Activated naive CD4-positive, alpha-beta T cell treated with anti-CD3 and anti-CD28 coated beads, Interleukin-2, amount 50 U/mL, for 72 hours (primary cell): ENCODE data around the gene TUBA1A. TPM values are rescaled to one million over a fixed set of nuclear protein-coding genes. Genes with fewer than 3 reads are reported as not detected.
"Not testable (repeated sequence)": the region's sequence is repeated elsewhere in the genome, so short reads cannot be mapped to it uniquely, and the experiment has no call there.

Experiments used
- ATAC-seq, 2 donors: fragments of 150-1000 bp; cut with Tn5 transposase; 2 replicates each; pipeline ENCODE4 v1.10.0; 2021; ENCODE audit warnings: mild to moderate bottlenecking in 2 of 2, moderate library complexity in 2 of 2
- DNase-seq, 2 donors: peaks; one replicate each; pipeline ENCODE4 v3.0.0; 2021 to 2022; ENCODE audit warnings: low spot score in 2 of 2
- H3K27ac Mint-ChIP-seq, 2 donors: one replicate each; pipeline ENCODE4 v1.8.0; 2022; ENCODE audit warnings: mild to moderate bottlenecking in 2 of 2, mixed read lengths in 2 of 2
- H3K36me3 Mint-ChIP-seq, 2 donors: one replicate each; pipeline ENCODE4 v1.8.0; 2022; ENCODE audit warnings: mixed read lengths in 2 of 2
- H3K9me3 Mint-ChIP-seq, 2 donors: one replicate each; pipeline ENCODE4 v1.8.0; 2022; ENCODE audit warnings: mixed read lengths in 2 of 2
- total RNA-seq, 2 donors: library from RNA; stranded (reverse); gene quantifications; one replicate each; pipeline ENCODE4 v1.2.3, GENCODE V29; 2022

Gene TUBA1A
- total RNA-seq, 2 donors from 2014 or later, result 37.7 to 106 TPM

DNA sequence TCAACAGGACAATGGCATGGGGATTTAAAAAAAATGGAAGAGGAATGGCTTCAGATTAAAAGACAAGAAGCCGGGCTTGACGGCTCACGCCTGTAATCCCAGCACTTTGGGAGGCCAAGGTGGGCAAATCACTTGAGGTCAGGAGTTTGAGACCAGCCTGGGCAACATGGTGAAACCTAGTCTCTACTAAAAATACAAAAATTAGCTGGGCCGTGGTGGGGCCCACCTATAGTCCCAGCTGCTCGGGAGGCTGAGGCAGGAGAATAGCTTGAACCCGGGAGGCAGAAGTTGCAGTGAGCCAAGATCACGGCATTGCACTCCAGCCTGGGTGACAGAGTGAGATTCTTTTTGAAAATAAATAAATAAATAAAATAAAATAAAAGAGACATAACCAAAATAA, 21.8 kb upstream of the TUBA1A start:
- ATAC-seq, H3K27ac Mint-ChIP-seq, H3K36me3 Mint-ChIP-seq, H3K9me3 Mint-ChIP-seq, DNase-seq: not testable (repeated sequence)

DNA sequence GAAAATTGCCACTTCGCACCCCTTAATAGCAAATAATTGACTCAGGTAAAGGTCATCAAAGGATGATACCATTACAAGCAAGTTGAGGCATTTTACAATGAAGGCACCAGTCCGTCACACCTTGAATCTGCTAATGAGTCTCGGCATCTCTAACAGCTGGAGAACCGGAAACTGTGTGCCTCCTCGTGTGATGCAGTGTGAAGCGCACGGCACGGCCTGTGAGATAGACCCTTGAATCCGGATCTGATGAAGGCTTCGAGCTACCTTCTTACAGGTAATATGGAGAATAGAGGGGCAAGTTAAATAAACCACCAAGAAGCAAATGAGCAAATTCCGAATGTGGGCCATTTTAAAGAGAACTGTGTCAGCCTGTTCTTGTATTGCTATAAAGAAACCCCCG, 19.8 kb upstream of the TUBA1A start:
- H3K27ac Mint-ChIP-seq, result no peak overlapping the region
- H3K36me3 Mint-ChIP-seq, result no peaks in the 10 kb centered on the region
- ATAC-seq, result no peak
- no peak for DNase-seq
- H3K9me3 Mint-ChIP-seq, result no peaks in the 10 kb centered on the region

DNA sequence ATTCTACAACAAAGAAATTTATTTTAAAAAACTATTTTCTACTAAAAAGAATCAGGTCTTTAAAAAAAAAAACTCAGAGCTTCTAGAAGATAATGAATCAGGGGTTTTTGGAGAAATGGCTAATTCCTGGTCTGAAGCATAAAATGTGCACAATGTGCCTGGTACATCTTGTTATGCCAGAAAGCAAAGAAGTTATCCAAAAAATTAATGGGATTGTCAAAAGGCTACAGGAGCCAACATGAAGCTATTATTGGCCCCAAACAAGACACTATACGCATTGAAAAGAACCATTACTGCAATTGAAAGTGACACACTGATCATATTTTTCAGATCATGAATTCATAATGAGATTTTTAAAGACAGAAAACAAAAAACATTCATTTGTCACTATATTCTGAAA, 19.3 kb upstream of the TUBA1A start:
- no peak for ATAC-seq
- no peaks in the 10 kb centered on the region for H3K9me3 Mint-ChIP-seq

DNA sequence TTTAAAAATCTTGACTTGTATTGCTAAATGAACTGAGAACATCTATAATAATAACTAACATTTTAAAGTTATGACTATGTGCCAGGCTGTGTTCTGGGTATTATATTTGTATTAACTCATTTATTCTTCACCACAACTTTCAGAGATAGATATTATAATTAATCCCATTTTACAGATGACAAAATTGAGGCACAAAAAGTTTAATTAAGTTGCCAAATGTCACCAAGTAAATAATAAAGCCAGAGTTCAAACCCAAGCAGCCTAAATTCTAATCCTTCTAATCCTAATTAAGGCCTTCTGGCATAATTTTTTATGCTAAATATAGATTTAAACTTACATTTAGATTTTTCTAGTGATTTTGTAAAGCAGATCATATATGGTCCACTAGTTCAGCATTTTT, 17.5 kb upstream of the TUBA1A start:
- H3K9me3 Mint-ChIP-seq, result no peaks in the 10 kb centered on the region
- no peak overlapping the region for H3K27ac Mint-ChIP-seq
- ATAC-seq, result no peak
- H3K36me3 Mint-ChIP-seq, result no peaks in the 10 kb centered on the region
- no peak for DNase-seq

More for the DNA sequence above, 19.3 kb upstream of the TUBA1A start:
- H3K36me3 Mint-ChIP-seq, result no peaks in the 10 kb centered on the region
- no peak for DNase-seq
- H3K27ac Mint-ChIP-seq, result no peak overlapping the region

DNA sequence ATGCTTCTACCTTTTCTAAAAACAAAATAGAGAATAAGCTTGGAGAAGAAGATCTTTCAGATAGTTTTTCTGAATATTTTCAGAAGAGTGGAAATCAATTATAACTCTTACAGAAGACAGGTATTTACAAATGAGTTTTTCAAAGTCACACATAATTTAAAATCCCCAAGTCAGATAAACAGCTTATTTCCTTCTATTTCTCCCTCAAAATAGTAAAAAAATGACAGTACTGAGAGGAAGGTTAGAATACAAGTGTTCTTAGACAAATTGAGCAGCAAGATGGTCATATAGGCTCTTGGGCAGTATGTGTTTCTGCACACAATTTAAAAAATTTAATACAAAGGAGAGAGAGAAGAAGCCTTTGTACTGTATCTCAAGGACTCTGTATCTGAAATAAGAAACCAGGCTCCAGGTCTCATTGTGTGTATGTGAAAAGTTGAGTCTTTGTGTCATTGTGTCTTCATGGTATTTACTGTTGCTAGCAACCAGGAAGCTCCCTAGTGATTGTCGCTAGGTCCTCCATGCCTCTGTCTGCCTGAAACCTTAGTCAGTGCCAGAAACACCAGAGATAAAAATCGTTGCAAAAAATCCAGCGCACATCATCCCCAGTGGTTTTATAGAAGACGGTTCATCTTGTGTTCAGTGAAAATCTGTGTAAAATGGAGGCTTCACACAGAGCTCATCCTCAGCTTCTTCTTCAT, 12.9 kb upstream of the TUBA1A start:
- H3K27ac Mint-ChIP-seq, result peak overlapping the region in 1 of 2 donors; percentile 75
- ATAC-seq, result peak; percentile 68 to 73
- DNase-seq, result no peak
- no peaks in the 10 kb centered on the region for H3K9me3 Mint-ChIP-seq
- H3K36me3 Mint-ChIP-seq, result no peaks in the 10 kb centered on the region

DNA sequence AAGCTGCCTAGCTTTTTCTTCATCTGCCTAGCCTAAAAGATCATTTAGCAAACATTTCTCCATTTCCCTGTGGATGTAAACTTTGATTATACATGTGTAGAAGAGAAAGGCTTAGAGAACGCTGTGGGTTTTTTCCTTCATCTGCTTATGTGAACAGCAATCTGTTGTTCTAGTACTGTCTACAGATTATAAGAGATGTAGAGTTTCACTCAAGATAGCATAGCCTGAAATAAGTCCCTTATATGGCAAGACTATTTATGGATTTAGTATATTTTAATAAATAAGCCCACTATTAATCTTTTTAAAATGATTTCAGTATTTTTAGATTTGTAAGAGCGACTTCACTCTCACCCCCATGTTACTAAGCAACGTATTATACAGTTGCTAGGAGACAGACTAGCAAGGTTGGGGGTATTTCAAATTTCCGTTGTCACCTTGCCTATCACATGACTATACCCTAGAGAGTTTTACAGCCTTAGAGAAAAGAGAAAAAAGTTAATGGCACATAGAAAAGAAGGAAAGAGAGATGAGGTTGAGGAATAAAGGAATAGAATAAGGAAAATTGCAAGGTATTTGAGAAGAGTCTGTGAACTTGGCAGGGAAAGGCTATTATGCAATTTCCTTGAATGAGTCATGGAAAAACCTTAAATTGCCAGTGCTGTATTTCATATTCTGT, 12.2 kb upstream of the TUBA1A start:
- Mint-ChIP-seq H3K36me3 (no peaks in the 10 kb centered on the region), H3K27ac (peak overlapping the region in 1 of 2 donors; percentile 75), H3K9me3 (no peaks in the 10 kb centered on the region)
- peak; percentile 63 to 89 for ATAC-seq
- DNase-seq, result no peak

DNA sequence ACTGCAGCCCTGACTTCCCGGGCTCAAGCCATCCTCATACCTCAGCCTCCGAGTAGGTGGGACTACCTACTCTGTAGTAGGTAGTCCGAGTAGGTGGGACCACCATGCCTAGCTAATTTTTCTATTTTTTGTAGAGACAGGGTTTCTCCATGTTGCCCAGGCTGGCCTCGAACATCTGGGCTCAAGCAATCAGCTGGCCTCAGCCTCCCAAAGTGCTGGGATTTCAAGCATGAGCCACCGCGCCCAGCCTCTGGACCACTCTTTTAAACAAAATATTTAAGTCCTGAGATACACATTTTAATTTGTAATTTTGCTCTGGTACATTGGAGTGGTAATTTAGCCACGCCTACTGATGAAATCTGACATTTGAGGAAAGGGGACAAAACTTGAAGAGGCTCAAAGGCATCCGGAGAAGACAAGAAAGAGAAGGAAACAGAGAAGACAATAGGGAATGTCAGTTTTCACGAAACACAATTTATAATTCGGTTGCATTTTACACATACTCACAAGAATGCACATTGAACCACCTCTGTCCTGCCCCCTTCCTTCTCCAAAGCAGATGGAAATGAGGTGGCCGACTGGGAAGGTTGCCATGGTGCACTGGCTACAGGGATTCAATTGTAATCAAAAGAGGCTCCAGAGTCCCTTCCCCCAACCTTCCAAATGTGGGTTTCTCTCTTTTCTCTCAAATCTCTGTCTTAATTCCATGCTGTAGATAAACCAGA, 9.7 kb upstream of the TUBA1A start:
- Mint-ChIP-seq H3K27ac (no peak overlapping the region), H3K36me3 (no peaks in the 10 kb centered on the region), H3K9me3 (no peaks in the 10 kb centered on the region)
- DNase-seq, result no peak
- no peak for ATAC-seq

DNA sequence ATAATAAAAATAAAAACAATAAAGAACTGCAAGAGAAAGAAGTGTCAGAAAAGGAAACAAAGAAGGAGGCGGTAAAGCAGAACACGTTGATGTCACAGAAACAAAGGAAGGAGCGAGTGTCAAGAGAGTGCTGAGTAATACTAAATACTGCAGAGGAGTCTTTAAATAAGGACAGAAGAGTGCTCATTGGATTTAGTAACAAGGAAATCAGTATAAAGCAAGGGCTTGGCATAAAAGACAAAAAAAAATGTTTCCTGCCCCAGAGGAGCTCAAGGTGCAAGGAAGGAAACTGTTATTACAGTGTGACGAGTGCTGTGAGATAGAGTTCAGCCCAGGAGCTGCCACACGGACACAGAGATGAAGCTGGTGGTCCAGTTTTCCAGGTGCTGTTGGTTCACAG, 8.4 kb upstream of the TUBA1A start:
- DNase-seq, result no peak
- Mint-ChIP-seq H3K27ac (no peak overlapping the region), H3K9me3 (no peaks in the 10 kb centered on the region), H3K36me3 (no peaks in the 10 kb centered on the region)
- ATAC-seq, result no peak

DNA sequence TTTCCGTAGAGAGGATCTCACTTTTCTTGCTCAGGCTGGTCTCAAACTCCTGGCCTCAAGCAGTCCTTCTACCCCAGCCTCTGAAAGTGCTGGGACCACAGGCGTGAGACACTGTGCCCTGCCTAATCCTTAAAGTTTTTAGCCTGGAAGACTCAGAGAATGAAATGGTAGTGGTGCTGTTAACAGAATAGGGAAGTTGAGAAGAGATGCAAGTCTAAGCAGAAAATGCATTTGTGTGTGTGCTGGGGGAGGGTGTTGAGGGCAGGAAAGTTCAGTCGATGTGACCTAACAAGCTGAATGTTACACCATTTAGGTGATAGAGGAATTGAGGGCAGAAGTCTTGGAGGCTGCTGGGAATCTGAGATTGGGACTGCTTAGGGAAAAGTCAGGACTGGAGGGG, 6.9 kb upstream of the TUBA1A start:
- DNase-seq (no peak), ATAC-seq (no peak)
- no peaks in the 10 kb centered on the region for H3K36me3 Mint-ChIP-seq
- H3K27ac Mint-ChIP-seq, result no peak overlapping the region
- no peaks in the 10 kb centered on the region for H3K9me3 Mint-ChIP-seq

DNA sequence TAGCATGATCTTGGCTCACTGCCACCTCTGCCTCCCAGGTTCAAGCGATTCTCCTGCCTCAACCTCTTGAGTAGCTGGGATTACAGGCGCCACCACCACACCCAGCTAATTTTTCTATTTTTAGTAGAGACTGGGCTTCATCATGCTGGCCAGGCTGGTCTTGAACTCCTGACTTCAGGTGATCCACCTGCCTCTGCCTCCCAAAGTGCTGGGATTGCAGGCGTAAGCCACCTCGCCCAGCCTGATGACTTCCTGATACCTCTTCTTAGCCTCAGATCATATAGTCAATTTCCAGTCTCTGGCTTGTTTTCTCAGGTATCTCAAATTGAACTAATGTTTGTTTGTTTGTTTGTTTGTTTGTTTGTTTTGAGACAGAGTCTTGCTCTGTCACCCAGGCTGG, 4.9 kb upstream of the TUBA1A start:
- ATAC-seq, H3K9me3 Mint-ChIP-seq: not testable (repeated sequence)

DNA sequence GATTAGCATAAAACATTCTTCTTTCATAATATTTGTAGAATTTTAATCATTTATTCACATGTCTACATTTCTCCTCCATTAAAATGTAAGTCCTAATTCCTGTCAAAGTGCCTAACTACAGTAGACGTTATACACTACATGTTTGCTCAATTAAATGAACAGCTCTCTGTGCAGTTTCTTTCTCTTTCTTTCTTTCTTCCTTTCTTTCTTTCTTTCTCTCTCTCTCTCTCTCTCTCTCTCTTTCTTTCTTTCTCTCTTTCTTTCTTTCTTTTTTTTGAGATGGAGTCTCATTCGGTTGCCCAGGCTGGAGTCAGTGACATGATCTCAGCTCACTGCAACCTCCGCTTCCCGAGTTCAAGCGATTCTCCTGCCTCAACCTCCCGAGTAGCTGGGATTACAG, 2.6 kb upstream of the TUBA1A start:
- H3K9me3 Mint-ChIP-seq, ATAC-seq, DNase-seq, H3K27ac Mint-ChIP-seq, H3K36me3 Mint-ChIP-seq: not testable (repeated sequence)

More for the DNA sequence above, 4.9 kb upstream of the TUBA1A start:
- DNase-seq, H3K36me3 Mint-ChIP-seq, H3K27ac Mint-ChIP-seq: not testable (repeated sequence)

DNA sequence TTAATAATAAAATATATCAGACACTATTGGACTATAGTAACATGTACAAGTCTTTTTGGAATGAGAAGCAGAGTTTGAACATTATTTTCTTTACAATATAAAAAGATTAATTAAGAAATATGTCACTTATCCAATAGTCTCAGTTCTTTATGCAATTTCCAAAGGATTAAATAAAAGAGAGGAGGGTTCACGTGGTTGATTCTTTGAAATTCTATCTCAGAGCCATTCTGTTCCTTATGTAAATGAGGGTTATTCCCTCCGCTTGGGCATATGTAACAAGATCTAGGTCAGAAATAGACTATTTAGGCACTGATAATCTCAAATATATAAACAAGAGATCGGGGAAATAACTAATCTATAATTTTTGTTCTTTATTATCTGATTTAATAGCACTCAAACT, 2.1 kb upstream of the TUBA1A start:
- Mint-ChIP-seq H3K27ac (no peak overlapping the region), H3K9me3 (no peaks in the 10 kb centered on the region), H3K36me3 (peaks cover 0 to 5% of the 10 kb centered on the region in 2 donors)
- ATAC-seq (no peak), DNase-seq (no peak)

DNA sequence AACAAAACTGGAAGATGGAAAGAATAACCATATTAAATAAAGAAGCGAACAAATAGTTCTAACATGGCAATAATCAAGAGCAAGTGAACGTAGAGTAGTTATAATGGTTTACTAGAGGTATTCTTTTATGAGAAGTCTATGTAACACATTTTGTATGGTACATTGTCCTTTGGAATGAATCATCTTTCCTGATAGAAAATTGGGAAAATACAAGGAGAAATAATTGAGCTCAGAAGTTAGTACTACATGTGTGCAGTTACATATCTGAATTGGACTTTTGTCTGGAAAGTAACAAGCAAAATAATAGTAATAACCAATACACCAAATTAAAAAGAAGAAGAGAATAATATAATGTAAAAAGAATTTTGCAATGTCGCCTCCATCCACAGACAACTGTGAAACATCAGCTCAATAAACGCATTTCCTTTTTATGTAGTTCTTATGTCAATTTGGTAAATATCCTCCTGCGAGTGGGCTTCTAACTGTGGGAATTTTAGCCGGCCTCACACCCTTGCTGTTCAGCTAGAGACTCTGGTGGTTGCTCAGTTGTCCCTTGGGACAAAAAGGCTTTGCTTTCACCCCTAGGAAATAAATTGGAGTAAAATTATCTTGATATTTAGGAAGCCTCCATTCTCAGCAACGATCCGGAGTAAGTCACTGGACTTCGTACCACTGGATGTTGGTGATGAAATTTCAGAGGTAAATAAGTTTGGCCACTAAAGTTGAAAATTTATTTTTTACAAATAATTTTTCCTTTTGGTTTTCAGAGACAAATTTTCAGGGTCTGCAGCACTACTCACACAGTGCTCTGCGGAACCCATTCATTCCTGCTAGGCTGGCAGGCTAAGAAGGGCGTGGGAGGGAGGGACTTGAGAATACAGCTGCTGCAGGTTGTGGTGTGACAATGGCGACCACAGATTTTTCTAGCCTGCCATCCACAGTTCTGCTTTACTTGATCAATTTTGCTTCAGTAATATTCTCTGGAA, 1.1 kb upstream of the TUBA1A start:
- no peaks in the 10 kb centered on the region for H3K9me3 Mint-ChIP-seq
- ATAC-seq, result no peak
- H3K36me3 Mint-ChIP-seq, result peaks cover 3 to 15% of the 10 kb centered on the region in 2 donors
- DNase-seq, result no peak
- peak overlapping the region; percentile 32 to 96 for H3K27ac Mint-ChIP-seq

DNA sequence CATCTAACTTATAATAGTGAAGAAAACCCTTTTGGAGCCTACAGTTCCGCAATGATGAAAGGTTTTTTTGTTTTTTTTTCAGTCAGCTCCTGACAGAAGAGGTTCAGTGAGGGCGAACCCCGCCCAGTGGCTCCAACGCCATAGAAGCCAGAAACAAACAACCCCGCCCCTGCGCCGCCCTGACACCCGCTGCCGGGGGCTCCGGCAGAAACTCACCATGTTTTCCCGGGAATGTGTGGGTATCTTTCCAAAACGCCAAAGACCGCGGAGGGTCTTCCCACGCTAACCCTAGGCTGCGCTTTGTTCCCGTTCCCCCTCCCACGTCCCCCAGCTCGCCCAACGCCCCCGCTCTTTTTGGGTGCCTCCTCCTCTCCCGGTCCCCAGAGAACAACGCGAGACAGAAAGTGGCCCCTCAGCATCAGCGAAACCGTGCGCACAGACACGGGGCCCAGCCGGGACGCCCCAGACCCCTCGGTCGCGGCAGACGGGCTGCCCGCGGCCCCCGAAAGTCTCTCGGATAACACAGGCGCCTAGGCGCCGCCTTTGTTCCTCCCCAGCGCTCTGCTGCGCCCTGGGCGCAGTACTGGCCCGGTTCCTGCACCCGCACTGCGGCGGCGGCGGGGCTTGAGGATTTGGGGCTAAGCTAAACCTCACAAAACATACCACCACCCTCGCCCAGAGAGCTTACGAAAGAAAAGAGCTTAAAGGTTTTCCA, 522 bp downstream of the TUBA1A start:
- ATAC-seq, result peak; percentile 53 to 60
- peak overlapping the region; percentile 96 to 98 for H3K27ac Mint-ChIP-seq

DNA sequence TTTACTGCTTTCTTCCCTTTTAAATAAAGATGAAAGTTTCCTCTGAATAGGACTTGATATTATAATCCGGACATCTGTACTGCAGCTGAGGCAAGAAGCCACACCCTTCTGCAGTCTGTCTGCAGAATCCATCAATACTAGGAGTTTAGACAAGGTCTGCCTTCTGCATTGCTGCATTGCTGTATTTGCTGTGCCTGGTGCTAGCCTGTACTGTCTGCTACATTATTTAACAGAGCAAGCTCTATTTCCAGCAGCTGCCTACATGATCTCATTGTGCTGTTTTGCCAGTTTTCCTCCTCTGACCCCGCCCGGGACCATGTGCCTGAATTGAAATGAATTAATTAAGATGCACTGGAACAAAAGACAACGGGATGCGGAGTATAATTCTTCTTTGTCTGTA, 1.7 kb downstream of the TUBA1A start:
- no peak overlapping the region for H3K27ac Mint-ChIP-seq
- no peak for ATAC-seq
- no peaks in the 10 kb centered on the region for H3K9me3 Mint-ChIP-seq
- peaks cover 4 to 25% of the 10 kb centered on the region in 2 donors for H3K36me3 Mint-ChIP-seq
- DNase-seq, result no peak

More for the DNA sequence above, 522 bp downstream of the TUBA1A start:
- H3K9me3 Mint-ChIP-seq, result no peaks in the 10 kb centered on the region
- DNase-seq, result peak in 1 of 2 donors; percentile 77
- peaks cover 4 to 25% of the 10 kb centered on the region in 2 donors for H3K36me3 Mint-ChIP-seq

DNA sequence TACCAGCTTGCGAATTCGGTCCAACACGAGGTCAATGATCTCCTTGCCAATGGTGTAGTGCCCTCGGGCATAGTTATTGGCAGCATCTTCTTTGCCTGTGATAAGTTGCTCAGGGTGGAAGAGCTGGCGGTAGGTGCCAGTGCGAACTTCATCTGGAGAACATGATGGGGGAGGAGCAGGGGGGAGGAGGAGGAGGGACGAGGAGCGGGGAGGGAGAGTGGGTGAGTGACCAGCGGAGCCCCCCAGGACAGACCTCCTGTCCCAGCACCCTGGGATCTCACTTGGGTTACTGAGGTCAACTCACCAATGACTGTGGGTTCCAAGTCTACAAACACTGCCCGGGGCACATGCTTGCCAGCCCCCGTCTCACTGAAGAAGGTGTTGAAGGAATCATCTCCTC, 2.6 kb downstream of the TUBA1A start:
- H3K36me3 Mint-ChIP-seq, result peaks cover 4 to 25% of the 10 kb centered on the region in 2 donors
- H3K27ac Mint-ChIP-seq, H3K9me3 Mint-ChIP-seq, DNase-seq, ATAC-seq: not testable (repeated sequence)
